Stimulated activated CD4-positive, alpha-beta T cell treated with anti-CD3 and anti-CD28 coated beads, Interleukin-1b, Interleukin-23, amount 100 ng/mL, for 4 hours (primary cell): ENCODE measurements around the gene HEATR1.
"Not testable (repeated sequence)": the region's sequence is repeated elsewhere in the genome, so short reads cannot be mapped to it uniquely, and the experiment has no call there.

ENCODE experiments used
- DNase-seq, 2 donors: peaks; one replicate each; pipeline ENCODE4 v3.0.0-alpha.2; 2020; ENCODE audit warnings: low read depth in 2 of 2

Gene HEATR1, protein sequence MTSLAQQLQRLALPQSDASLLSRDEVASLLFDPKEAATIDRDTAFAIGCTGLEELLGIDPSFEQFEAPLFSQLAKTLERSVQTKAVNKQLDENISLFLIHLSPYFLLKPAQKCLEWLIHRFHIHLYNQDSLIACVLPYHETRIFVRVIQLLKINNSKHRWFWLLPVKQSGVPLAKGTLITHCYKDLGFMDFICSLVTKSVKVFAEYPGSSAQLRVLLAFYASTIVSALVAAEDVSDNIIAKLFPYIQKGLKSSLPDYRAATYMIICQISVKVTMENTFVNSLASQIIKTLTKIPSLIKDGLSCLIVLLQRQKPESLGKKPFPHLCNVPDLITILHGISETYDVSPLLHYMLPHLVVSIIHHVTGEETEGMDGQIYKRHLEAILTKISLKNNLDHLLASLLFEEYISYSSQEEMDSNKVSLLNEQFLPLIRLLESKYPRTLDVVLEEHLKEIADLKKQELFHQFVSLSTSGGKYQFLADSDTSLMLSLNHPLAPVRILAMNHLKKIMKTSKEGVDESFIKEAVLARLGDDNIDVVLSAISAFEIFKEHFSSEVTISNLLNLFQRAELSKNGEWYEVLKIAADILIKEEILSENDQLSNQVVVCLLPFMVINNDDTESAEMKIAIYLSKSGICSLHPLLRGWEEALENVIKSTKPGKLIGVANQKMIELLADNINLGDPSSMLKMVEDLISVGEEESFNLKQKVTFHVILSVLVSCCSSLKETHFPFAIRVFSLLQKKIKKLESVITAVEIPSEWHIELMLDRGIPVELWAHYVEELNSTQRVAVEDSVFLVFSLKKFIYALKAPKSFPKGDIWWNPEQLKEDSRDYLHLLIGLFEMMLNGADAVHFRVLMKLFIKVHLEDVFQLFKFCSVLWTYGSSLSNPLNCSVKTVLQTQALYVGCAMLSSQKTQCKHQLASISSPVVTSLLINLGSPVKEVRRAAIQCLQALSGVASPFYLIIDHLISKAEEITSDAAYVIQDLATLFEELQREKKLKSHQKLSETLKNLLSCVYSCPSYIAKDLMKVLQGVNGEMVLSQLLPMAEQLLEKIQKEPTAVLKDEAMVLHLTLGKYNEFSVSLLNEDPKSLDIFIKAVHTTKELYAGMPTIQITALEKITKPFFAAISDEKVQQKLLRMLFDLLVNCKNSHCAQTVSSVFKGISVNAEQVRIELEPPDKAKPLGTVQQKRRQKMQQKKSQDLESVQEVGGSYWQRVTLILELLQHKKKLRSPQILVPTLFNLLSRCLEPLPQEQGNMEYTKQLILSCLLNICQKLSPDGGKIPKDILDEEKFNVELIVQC (N-terminal part only)

DNA sequence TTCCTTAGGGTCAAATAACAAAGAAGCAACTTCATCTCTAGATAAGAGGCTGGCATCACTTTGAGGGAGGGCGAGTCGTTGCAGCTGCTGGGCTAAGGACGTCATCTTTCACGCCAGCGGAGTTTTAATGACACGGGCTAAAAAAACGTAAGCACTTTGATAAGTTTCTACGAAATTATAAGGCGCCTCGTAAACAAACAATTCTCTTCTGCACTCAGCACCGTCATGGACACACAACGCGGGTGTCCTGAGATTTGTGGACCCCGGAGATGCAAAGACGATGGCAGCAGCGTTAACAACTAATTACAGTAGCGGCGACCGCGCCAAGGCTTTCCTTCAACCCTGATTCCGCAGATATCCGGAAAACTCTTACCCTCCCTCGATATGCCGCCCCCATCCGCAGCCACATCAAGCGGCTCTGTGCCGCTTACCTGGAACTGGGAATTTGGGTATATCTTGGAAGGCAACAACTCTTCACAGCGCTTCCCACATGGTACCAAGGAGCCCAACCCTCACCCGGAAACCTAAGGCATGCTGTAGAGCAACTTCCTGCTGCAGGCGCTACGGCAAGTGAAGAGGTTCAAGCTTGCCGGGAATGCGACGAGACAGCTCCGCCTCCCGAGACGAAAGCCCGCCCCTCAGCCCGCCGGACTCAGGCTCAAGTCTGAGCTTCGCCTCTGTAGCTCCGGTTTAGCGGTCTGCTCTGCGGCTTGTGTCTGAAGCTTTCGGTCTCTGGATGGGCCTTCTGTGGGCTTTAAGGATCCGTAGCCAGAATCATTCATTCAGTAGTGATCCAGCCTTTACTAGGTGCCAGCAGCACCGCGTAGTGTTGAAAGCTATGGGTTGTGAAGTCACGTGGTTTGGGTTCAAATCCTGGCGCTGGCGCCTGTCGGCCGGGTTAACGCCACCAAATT, at the start of gene HEATR1:
Gene HEATR1, minus strand, starts transcription at position 526 of the 914 bp plus-strand sequence. Its CDS starts 421 bp downstream, at position 105.
- peak; percentile 81 to 86 for DNase-seq

- DNase-seq, result no peak
Observed at GRCh38 chr1:236645016-236645680, 40.8 kb upstream of the HEATR1 start.

DNA sequence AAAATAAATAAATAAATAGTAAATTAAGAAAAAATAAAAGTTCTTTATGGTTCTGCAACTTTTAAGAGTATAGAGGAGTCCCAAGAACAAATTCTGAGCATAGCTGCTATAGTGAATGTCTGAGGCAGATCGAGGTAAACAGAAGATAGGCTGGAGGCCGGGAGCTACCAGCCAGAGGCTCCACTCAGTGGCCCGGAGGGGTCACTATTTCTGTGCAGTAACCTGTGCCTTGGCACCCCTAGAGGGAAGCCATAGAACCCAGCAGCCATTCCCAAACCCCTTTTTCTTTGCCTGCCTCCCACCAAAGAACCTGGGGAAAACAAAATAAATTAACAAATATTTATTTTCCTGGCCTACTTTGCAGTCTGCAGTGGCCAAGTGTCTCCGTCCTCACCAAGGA, 38.4 kb upstream of the HEATR1 start:
- DNase-seq, result no peak

DNA sequence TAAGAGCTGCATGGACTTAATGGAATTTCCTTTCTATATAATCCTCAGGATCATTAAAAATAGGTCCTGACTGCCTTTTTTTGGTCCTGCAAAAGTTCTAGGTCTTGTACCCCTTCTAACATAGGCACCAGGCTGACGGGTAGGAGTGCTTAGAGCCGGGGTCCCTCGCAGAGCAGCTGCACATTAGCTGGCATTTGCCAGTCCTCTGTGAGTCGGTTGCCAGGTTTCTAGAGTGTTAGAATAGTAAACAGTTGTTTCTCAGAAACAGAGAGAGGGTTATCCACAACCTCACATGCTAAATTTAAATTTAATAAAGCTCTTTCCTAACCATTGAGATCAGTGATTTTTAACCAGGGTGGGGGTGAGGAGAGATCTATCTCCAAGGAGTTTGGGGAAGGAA, 35.4 kb upstream of the HEATR1 start:
- no peak for DNase-seq

DNA sequence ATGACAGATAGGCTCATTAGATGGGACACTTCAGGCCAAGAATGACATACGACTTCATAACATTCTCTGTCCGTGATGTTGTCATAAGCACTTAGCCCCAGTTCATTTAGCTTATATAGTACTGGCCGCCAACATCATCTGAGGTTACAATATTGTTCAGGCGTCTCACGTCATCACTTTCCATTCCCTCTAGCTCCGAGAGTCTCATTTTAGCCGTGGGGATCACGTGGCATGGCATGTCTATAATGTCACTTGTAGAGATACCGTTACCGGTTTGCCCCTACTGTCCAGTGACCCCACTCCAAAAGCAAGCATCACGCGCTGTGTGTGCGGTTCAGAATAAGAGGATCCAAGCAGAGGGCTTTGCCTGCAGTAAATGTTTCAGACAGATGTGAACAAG, 34.6 kb upstream of the HEATR1 start:
- no peak for DNase-seq

DNA sequence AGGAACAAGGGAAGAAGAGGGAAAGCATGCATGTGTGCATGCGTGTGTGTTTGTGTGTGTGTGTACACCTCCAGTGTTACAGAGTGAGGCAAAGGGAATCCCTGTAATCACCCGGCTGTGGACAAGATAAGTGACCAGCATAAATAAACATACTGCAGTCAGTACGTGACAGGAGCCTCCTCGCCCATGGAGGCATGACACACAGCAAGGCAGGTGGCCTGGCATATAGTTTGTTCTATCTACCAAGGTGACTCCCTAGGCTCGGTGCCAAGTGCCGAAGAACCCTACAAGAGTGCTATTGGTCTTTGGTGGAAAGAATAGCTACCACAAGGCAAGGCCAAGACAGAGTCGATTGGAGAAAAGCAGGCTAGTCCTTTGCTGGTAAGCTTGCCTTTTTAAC, 31.7 kb upstream of the HEATR1 start:
- DNase-seq, result no peak

GRCh38 chr1:236627727-236628408, 23.6 kb upstream of the HEATR1 start:
- DNase-seq, result no peak

DNA sequence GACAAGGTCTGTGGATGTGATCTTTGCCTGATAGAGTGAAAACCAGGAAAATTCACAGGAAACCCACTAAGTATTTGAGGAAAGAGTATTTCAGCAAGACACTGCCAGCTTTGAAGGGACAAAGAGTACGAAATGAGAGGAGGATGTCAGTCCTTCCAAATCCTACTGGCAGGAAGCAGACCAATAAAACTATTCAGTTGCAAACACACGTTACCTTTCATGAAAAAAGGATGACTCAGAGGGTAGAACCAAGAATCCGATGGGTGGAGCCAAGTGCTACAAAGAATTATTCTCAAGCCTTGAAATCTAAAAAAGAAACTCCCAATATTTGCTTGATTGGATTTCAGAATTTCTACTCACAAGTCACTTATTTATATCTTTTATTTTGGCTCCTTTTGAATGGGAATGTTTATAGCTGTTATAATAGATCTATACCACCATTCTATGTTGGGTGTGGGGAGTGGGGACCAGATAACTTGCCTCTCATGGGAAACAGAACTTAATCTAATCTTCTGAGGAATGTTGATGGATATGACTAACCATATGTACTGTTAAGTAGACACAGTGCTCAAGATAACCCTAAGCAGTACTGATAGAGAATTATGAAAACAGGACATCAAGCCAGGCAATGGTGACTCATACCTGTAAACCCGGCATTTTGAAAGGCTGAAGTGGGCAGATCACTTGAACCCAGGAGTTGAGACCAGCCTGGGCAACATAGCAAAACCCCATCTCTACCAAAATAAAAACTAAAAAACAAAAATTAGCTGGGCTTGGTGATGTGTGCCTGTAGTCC, 19.3 kb upstream of the HEATR1 start:
- no peak for DNase-seq

GRCh38 chr1:236622407-236622806, 18.1 kb upstream of the HEATR1 start:
- DNase-seq, result no peak

- no peak for DNase-seq
Observed at GRCh38 chr1:236619398-236619797, 15.1 kb upstream of the HEATR1 start.

DNA sequence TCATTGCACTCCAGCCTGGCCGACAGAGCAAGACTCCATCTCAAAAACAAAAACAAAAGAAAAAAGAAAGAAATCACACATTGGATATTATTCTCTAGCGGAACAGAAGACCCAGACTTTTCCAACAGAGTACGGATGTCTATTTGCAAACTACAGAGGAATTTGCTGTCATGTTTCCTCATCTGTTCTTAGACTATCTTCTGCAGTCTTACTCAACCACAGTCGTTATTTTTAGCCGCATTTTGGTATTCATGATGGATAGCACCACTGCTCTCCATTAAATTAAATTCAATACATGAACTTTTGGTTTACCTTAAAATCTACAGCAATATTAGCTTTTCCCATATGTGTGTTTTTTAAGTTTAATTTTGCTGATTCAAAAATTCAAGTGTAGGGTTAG, 14.2 kb upstream of the HEATR1 start:
- no peak for DNase-seq

GRCh38 chr1:236615399-236616148, 11.3 kb upstream of the HEATR1 start:
- no peak for DNase-seq

GRCh38 chr1:236612349-236612748, 8.0 kb upstream of the HEATR1 start:
- no peak for DNase-seq

DNA sequence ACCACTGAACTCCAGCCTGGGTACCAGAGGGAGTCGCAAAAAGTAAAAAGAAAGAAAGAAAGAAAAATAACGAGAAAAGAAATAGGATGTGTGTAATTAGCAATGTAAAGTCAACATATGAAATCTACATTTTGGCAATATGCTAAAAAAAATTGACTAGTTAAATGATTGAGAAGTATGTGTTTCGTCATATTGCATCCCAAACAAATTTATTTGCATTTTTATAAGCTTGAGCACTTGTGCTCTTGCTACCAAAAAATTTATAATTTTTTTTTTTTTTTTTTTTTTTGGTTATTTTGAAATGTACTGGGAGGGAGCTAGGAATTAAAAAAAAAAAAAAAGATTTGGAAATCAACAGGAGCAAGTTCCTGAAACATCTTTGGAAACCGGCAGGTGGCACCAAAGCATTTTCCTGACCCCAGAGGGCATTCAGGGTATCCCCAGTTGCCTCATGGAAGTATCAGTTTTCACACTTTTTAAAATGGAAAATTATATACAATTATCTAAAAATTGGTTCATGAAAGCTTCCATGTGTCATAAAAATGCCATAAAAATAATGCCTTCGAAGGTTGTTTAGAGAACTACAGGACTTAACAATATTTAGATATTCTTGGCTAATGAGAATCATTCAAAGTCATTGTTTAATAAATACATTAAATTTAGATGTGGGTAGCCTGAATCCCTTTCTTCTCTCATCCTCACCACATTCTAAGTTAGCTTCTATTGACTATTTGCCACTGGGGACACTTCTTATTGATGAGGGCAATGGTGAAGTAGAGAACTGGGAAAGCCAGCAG, 4.8 kb upstream of the HEATR1 start:
- no peak for DNase-seq

GRCh38 chr1:236607597-236607996, 3.3 kb upstream of the HEATR1 start:
- DNase-seq, result not testable (repeated sequence)

DNA sequence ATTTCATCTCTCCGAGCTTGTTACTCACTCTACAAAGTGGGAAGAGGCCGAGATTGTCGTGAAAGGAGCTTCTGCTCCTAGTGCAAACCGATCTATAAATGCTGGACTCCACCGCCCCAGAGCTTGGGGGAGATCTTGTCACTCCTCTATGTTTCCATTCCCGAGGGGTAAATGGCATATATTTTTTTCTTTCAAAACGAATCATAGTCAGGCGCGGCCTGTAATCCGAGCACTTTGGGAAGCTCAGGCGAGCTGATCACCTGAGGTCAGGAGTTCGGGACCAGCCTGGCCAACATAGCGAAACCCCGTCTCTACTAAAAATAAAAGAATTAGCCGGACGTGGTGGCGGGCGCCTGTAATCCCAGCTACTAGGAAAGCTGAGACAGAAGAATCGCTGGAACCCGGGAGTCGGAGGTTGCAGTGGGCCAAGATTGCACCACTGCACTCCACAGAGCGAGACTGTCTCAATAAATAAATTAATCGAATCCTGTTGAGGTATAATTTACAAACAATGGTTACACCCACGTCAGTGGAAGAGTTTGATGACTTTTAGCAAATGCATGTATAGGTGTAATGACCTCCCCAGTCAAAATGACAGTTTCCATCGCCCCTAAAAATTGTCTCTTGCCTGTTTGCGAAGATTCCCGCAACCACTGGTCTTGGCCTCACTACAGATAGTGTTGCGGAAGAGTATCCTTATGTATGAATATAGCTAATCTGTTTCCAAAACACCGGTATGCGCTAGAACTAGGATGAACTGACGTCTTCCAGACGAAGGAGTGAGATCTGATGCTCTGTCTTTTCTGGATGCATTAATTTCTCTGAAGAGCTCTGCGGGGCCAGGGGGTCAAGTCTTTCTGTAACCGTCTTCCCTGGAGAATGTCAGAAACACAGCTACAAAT, 840 bp upstream of the HEATR1 start:
- DNase-seq, result no peak
